Measurements from ENCODE around the gene AKAP6. TPM values are rescaled to one million over a fixed set of nuclear protein-coding genes. Genes with fewer than 3 reads are reported as not detected.

Gene AKAP6
- total RNA-seq, 1 donor from 2014 or later = 3.4 TPM

- H3K27ac Mint-ChIP-seq = no peak overlapping the region
- TF ChIP-seq CTCF (IDR thresholded peaks at IDR 0.05; ENCODE audit: unreplicated experiment) = no peak
- no peaks in the 10 kb centered on the region for H3K9me3 Mint-ChIP-seq (ENCODE audit: low read depth)
- DNase-seq (ENCODE audit: low spot score, unreplicated experiment) = no peak
- peaks cover 3% of the 10 kb centered on the region for H3K27me3 Mint-ChIP-seq
- H3K4me3 Mint-ChIP-seq (ENCODE audit: low read depth) = no peak overlapping the region
- H3K4me1 Mint-ChIP-seq (ENCODE audit: low read depth) = peaks cover 12% of the 10 kb centered on the region
- H3K36me3 Mint-ChIP-seq (ENCODE audit: insufficient read depth) = no peaks in the 10 kb centered on the region
These were observed 484.3 kb downstream of the AKAP6 start for GRCh38 chr14:32813401-32813800.

GRCh38 chr14:32814721-32815120 lies 485.6 kb downstream of the AKAP6 start:
- H3K9me3 Mint-ChIP-seq (ENCODE audit: low read depth) = no peaks in the 10 kb centered on the region
- H3K27ac Mint-ChIP-seq = no peak overlapping the region
- H3K27me3 Mint-ChIP-seq = peaks cover 6% of the 10 kb centered on the region
- H3K36me3 Mint-ChIP-seq (ENCODE audit: insufficient read depth) = no peaks in the 10 kb centered on the region
- no peak for TF ChIP-seq CTCF (IDR thresholded peaks at IDR 0.05; ENCODE audit: unreplicated experiment)
- H3K4me3 Mint-ChIP-seq (ENCODE audit: low read depth) = no peak overlapping the region
- no peak for DNase-seq (ENCODE audit: low spot score, unreplicated experiment)
- H3K4me1 Mint-ChIP-seq (ENCODE audit: low read depth) = peaks cover under 1% of the 10 kb centered on the region

GRCh38 chr14:32816588-32816987 lies 487.5 kb downstream of the AKAP6 start:
- no peak for DNase-seq (ENCODE audit: low spot score, unreplicated experiment)
- Mint-ChIP-seq H3K27ac (no peak overlapping the region), H3K9me3 (ENCODE audit: low read depth) (no peaks in the 10 kb centered on the region), H3K27me3 (peaks cover 11% of the 10 kb centered on the region), H3K4me1 (ENCODE audit: low read depth) (no peaks in the 10 kb centered on the region), H3K36me3 (ENCODE audit: insufficient read depth) (no peaks in the 10 kb centered on the region), H3K4me3 (ENCODE audit: low read depth) (no peak overlapping the region)
- no peak for TF ChIP-seq CTCF (IDR thresholded peaks at IDR 0.05; ENCODE audit: unreplicated experiment)

- no peaks in the 10 kb centered on the region for H3K36me3 Mint-ChIP-seq (ENCODE audit: insufficient read depth)
- no peaks in the 10 kb centered on the region for H3K4me1 Mint-ChIP-seq (ENCODE audit: low read depth)
- DNase-seq (ENCODE audit: low spot score, unreplicated experiment) = no peak
- H3K4me3 Mint-ChIP-seq (ENCODE audit: low read depth) = no peak overlapping the region
- H3K27ac Mint-ChIP-seq = no peak overlapping the region
- peaks cover 16% of the 10 kb centered on the region for H3K27me3 Mint-ChIP-seq
- TF ChIP-seq CTCF (IDR thresholded peaks at IDR 0.05; ENCODE audit: unreplicated experiment) = no peak
- no peaks in the 10 kb centered on the region for H3K9me3 Mint-ChIP-seq (ENCODE audit: low read depth)
These were observed 488.7 kb downstream of the AKAP6 start for GRCh38 chr14:32817780-32818179.

- Mint-ChIP-seq H3K4me1 (ENCODE audit: low read depth) (no peaks in the 10 kb centered on the region), H3K4me3 (ENCODE audit: low read depth) (no peak overlapping the region), H3K36me3 (ENCODE audit: insufficient read depth) (no peaks in the 10 kb centered on the region), H3K9me3 (ENCODE audit: low read depth) (no peaks in the 10 kb centered on the region), H3K27me3 (peaks cover 23% of the 10 kb centered on the region), H3K27ac (no peak overlapping the region)
- DNase-seq (ENCODE audit: low spot score, unreplicated experiment) = no peak
- no peak for TF ChIP-seq CTCF (IDR thresholded peaks at IDR 0.05; ENCODE audit: unreplicated experiment)
These were observed 489.5 kb downstream of the AKAP6 start for GRCh38 chr14:32818581-32818980.
